Right atrium auricular region (tissue), 2 donors: ENCODE data around the gene MARCOL. TPM values are rescaled to one million over a fixed set of nuclear protein-coding genes. Genes with fewer than 3 reads are reported as not detected.

Source experiments
- DNase-seq: peaks from one replicate; pipeline ENCODE4 v3.0.0-alpha.2; 2019; ENCODE audit warnings: low spot score
- H3K27ac ChIP-seq, 2 donors: fragments of 200-600 bp; sonication (generic); 1 replicate in 1 of 2; 2 replicates in 1 of 2; pipeline ENCODE4 v1.5.1; 2016 to 2019
- H3K27me3 ChIP-seq, 2 donors: fragments of 200-600 bp; sonication (generic); one replicate each; pipeline versions ENCODE4 v1.5.1 to v1.6.0; 2017 to 2019
- H3K36me3 ChIP-seq: fragments of 200-600 bp; sonication (generic); one replicate; pipeline ENCODE4 v1.5.1; 2016
- H3K4me1 ChIP-seq, 2 donors: fragments of 200-600 bp; sonication (generic); one replicate each; pipeline versions ENCODE4 v1.5.1 to v1.6.0; 2017 to 2019
- H3K4me3 ChIP-seq, 2 donors: fragments of 200-600 bp; sonication (generic); 1 replicate in 1 of 2; 2 replicates in 1 of 2; pipeline ENCODE4 v1.5.1; 2017 to 2019; ENCODE audit warnings: mild to moderate bottlenecking in 1 of 2, moderate library complexity in 1 of 2
- H3K9me3 ChIP-seq, 2 donors: fragments of 200-600 bp; sonication (generic); one replicate each; pipeline ENCODE4 v1.5.1; 2019
- total RNA-seq, 2 donors: library from RNA; depleted of rRNA; stranded (reverse); fragments of >200 nt; gene quantifications; one replicate each; pipeline ENCODE4 v1.1.0, GENCODE V29; 2016
- TF ChIP-seq, protein P1 (sequence below), 2 donors: fragments of 200-600 bp; sonication (generic); IDR thresholded peaks; one replicate each; pipeline ENCODE4 v1.5.1; 2019; ENCODE audit warnings: antibody characterized with exemption in 2 of 2

MARCOL gene
- total RNA-seq, 2 donors from 2014 or later = not detected

GRCh38 chr5:148214665-148215185, 23.6 kb upstream of the MARCOL start:
- Histone ChIP-seq H3K9me3 (peaks cover 0 to 4% of the 10 kb centered on the region in 2 donors), H3K36me3 (no peaks in the 10 kb centered on the region), H3K4me3 (no peak overlapping the region), H3K27ac (no peak overlapping the region), H3K27me3 (no peaks in the 10 kb centered on the region), H3K4me1 (no peaks in the 10 kb centered on the region)
- TF ChIP-seq, protein P1, sequence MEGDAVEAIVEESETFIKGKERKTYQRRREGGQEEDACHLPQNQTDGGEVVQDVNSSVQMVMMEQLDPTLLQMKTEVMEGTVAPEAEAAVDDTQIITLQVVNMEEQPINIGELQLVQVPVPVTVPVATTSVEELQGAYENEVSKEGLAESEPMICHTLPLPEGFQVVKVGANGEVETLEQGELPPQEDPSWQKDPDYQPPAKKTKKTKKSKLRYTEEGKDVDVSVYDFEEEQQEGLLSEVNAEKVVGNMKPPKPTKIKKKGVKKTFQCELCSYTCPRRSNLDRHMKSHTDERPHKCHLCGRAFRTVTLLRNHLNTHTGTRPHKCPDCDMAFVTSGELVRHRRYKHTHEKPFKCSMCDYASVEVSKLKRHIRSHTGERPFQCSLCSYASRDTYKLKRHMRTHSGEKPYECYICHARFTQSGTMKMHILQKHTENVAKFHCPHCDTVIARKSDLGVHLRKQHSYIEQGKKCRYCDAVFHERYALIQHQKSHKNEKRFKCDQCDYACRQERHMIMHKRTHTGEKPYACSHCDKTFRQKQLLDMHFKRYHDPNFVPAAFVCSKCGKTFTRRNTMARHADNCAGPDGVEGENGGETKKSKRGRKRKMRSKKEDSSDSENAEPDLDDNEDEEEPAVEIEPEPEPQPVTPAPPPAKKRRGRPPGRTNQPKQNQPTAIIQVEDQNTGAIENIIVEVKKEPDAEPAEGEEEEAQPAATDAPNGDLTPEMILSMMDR (IDR thresholded peaks at IDR 0.05) = no peak
- DNase-seq = no peak

GRCh38 chr5:148221508-148221907, 16.8 kb upstream of the MARCOL start:
- H3K9me3 ChIP-seq = peaks cover 0 to 4% of the 10 kb centered on the region in 2 donors
- H3K27ac ChIP-seq = no peak overlapping the region
- H3K36me3 ChIP-seq = no peaks in the 10 kb centered on the region
- H3K4me1 ChIP-seq = no peaks in the 10 kb centered on the region
- no peaks in the 10 kb centered on the region for H3K27me3 ChIP-seq
- DNase-seq = no peak
- H3K4me3 ChIP-seq = no peak overlapping the region
- TF ChIP-seq, protein P1 (IDR thresholded peaks at IDR 0.05) = no peak

DNA sequence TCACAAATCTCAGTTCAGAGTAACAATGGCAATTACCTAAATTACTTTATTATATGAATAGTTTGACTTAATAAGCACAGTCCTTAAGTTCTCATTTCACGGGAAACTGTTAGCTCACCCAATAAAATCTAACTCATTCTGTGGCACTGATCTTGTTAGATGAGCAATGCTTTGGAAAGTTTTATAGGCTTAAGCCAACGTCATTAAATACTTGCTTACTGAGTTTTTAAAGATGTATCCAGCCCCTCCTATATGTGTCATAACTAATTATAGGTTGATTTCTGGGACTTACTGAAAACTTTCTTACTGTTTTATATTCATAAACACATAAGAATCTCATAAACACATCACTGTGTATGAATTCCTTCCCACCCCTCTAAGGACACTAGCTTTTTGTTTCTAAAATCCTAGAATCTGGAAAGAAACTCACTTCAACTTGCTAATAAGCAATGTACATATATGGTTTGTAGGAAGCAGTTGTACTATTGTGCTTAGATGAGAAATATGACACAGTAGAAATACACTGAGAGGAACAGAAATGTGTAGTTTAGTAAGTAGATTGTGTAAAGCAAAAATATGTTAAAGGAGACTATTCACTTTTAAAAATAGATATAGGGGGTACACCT, 14.1 kb upstream of the MARCOL start:
- Histone ChIP-seq H3K27ac (no peak overlapping the region), H3K4me3 (no peak overlapping the region), H3K9me3 (no peaks in the 10 kb centered on the region), H3K4me1 (no peaks in the 10 kb centered on the region), H3K36me3 (no peaks in the 10 kb centered on the region), H3K27me3 (no peaks in the 10 kb centered on the region)
- DNase-seq = no peak
- TF ChIP-seq, protein P1 (IDR thresholded peaks at IDR 0.05) = no peak

DNA sequence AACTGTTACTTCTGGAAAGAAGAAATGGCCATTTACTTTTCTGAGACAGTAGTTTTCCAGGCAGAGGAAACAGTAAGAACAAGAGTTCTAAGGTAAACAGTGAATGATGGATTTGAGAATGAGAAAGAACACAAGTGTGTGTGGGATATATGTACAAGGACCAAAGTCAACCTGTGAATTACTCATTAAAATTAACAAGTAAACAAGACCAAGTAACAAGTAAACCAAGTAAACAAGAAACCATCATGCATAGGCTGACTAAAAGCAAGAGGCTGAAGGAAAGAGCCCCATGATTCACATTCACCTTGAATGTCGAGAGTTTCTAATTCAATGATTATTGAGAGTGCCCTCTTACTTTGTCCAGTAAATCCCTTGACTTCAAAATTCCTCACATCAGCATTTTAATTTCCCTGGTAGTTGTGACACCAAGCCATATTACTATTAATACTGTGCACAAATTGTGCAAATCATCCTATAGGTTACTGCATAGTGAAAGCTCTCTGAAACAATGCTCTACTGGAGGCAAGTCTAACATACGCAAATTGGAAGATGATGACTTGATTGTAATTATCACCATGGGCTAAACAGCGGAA, 9.8 kb upstream of the MARCOL start:
- no peak overlapping the region for H3K4me3 ChIP-seq

DNA sequence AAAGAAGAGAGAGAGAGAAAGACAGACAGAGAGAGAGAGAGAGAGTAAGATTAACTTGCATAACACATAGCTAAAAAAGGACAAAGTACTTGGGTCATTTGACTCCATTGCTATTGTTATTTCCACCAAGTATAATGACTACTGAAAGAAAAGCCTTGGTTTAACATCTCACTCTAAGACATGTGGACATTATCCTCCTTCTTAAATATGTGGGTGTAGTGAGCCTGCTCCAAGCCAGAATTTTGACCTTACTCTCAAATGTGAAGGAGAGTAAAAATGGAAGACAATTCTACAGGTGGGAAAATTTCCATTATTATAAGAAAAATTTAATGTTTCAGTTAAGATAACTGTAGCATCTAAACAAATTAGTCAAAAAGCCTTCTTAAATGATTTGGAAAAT, 8.5 kb upstream of the MARCOL start:
- TF ChIP-seq, protein P1 (IDR thresholded peaks at IDR 0.05) = no peak
- DNase-seq = no peak
- Histone ChIP-seq H3K4me3 (no peak overlapping the region), H3K27ac (no peak overlapping the region), H3K36me3 (no peaks in the 10 kb centered on the region), H3K27me3 (no peaks in the 10 kb centered on the region), H3K4me1 (no peaks in the 10 kb centered on the region), H3K9me3 (no peaks in the 10 kb centered on the region)

More for the DNA sequence above, 9.8 kb upstream of the MARCOL start:
- no peaks in the 10 kb centered on the region for H3K4me1 ChIP-seq
- H3K9me3 ChIP-seq = no peaks in the 10 kb centered on the region
- H3K27ac ChIP-seq = no peak overlapping the region
- no peaks in the 10 kb centered on the region for H3K36me3 ChIP-seq
- no peak for DNase-seq
- no peaks in the 10 kb centered on the region for H3K27me3 ChIP-seq
- TF ChIP-seq, protein P1 (IDR thresholded peaks at IDR 0.05) = no peak
